SK-N-SH (cell line): Measurements from ENCODE around the gene MOB2.

Experiments
- EP300 ChIP-seq, 2 experiments: IDR thresholded peaks; 2 replicates each; pipeline versions ENCODE4 v1.4.0 to v1.6.1; 2012; ENCODE audit warnings: borderline replicate concordance in 1 of 2, low read depth in 1 of 2, low read length in 1 of 2
- EZH2phosphoT487 ChIP-seq: fragments of 200-600 bp; sonication (generic); IDR thresholded peaks from 2 replicates; pipeline ENCODE4 v1.6.1; 2017; ENCODE audit warnings: low read depth, mixed run types, mild to moderate bottlenecking, antibody characterized with exemption, moderate library complexity, borderline replicate concordance
- GABPA ChIP-seq: IDR thresholded peaks from 2 replicates; pipeline ENCODE4 v1.4.0; 2012; ENCODE audit warnings: low read depth, mild to moderate bottlenecking
- MEF2A ChIP-seq: IDR thresholded peaks from 2 replicates; pipeline ENCODE4 v1.4.0; 2012; ENCODE audit warnings: low read depth, borderline replicate concordance
- NFIC ChIP-seq: IDR thresholded peaks from 2 replicates; pipeline ENCODE4 v1.4.0; 2012; ENCODE audit warnings: borderline replicate concordance
- NRF1 ChIP-seq: IDR thresholded peaks from 2 replicates; pipeline ENCODE4 v1.6.1; 2012; ENCODE audit warnings: low read depth, mild to moderate bottlenecking, low read length
- RAD21 ChIP-seq: IDR thresholded peaks from 2 replicates; pipeline ENCODE4 v1.6.1; 2012; ENCODE audit warnings: mild to moderate bottlenecking, low read length
- YY1 ChIP-seq: IDR thresholded peaks from 2 replicates; pipeline ENCODE4 v1.4.0; 2012; ENCODE audit warnings: low read depth, mild to moderate bottlenecking
- TF ChIP-seq, protein P1 (sequence below): fragments of 200-600 bp; sonication (generic); IDR thresholded peaks from 2 replicates; pipeline ENCODE4 v1.6.1; 2017; ENCODE audit warnings: antibody characterized with exemption, mild to moderate bottlenecking, moderate library complexity
- TF ChIP-seq, protein P2 (sequence below): IDR thresholded peaks from 2 replicates; pipeline ENCODE4 v1.4.0; 2012; ENCODE audit warnings: low read depth

DNA sequence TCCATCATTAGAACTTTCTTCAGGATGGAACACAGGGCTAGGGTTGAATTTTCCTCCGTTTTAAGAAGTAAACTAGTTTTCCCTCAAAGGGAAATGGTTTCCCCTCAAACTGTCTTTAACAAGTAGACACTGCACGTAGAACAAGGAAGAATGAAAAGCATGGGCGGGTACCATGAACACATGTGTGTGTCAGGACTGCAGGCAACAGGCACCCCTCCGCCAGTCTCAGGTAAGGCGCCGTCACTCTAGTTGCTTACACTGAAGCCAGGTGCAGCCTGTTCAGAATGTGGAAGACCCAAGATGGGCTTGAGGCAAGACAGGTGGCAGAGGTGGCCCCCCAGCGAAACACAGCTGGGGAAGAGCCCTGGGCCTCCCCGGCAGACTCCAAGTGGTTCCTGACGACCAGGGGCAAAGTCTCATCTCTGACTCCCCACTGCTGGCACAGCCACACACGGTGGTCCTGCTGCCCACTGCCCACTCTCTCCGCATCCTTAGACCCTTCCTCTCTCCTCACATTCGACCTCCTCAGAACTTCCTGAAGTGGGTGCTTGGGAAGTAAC, 25.4 kb upstream of the MOB2 start:
- TF ChIP-seq EP300 (IDR thresholded peaks at IDR 0.05; ENCODE audit: borderline replicate concordance in 1 of 2, low read depth in 1 of 2, low read length in 1 of 2) (no peak), NFIC (no peak), EZH2phosphoT487 (no peak), MEF2A (no peak), RAD21 (no peak), YY1 (no peak), NRF1 (no peak), GABPA (no peak)
- TF ChIP-seq, protein P1, sequence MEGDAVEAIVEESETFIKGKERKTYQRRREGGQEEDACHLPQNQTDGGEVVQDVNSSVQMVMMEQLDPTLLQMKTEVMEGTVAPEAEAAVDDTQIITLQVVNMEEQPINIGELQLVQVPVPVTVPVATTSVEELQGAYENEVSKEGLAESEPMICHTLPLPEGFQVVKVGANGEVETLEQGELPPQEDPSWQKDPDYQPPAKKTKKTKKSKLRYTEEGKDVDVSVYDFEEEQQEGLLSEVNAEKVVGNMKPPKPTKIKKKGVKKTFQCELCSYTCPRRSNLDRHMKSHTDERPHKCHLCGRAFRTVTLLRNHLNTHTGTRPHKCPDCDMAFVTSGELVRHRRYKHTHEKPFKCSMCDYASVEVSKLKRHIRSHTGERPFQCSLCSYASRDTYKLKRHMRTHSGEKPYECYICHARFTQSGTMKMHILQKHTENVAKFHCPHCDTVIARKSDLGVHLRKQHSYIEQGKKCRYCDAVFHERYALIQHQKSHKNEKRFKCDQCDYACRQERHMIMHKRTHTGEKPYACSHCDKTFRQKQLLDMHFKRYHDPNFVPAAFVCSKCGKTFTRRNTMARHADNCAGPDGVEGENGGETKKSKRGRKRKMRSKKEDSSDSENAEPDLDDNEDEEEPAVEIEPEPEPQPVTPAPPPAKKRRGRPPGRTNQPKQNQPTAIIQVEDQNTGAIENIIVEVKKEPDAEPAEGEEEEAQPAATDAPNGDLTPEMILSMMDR = no peak
- TF ChIP-seq, protein P2, sequence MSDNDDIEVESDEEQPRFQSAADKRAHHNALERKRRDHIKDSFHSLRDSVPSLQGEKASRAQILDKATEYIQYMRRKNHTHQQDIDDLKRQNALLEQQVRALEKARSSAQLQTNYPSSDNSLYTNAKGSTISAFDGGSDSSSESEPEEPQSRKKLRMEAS = no peak
